PC-3 (cell line): ENCODE measurements around the gene C17orf100.

Experiments used
- EZH2 ChIP-seq: fragments of 300-600 bp; sonication (generic); IDR thresholded peaks from one replicate; pipeline ENCODE4 v1.6.1; 2017; ENCODE audit warnings: antibody characterized with exemption, mild to moderate bottlenecking, low read length; ENCODE audit not compliant: unreplicated experiment
- EZH2phosphoT487 ChIP-seq: fragments of 300-600 bp; sonication (generic); IDR thresholded peaks from 2 replicates; pipeline ENCODE4 v1.6.1; 2018; ENCODE audit warnings: mild to moderate bottlenecking, antibody characterized with exemption, low read length, borderline replicate concordance
- TF ChIP-seq, protein P1 (sequence below): fragments of 300-600 bp; sonication (generic); conservative IDR thresholded peaks from 2 replicates; pipeline ENCODE4 v1.5.1; 2017; ENCODE audit warnings: antibody characterized with exemption, low read depth, mild to moderate bottlenecking, low read length

DNA sequence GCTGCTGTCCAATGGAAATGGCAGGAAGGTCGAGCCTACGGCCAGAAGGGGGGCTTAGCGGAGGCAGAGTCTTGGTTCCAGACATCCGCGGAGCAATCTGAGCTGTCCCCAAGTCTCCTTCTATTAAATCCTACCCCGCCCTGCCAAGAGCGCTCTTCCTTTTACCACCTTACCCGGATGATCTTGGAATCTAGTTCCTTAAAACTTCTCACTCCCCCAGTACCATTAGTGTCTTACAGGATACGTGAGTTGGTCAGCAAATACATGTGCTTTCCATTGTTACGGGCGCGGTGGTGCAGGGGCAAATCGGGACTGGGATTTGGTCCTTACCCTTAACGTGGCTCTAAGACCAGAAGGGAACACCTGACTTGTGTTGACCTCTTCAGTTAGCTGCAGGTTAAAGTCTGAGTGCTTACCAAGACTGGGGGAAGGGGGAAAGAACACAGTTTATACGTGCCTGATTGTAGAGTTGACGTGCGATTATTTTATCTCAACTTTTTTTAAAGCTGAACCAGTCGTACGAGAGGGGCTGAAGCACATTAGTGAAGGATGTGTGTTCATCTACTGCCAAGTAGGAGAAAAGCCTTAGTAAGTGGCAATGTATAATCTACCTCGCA is 10.2 kb upstream of the C17orf100 start:
- TF ChIP-seq, protein P1, sequence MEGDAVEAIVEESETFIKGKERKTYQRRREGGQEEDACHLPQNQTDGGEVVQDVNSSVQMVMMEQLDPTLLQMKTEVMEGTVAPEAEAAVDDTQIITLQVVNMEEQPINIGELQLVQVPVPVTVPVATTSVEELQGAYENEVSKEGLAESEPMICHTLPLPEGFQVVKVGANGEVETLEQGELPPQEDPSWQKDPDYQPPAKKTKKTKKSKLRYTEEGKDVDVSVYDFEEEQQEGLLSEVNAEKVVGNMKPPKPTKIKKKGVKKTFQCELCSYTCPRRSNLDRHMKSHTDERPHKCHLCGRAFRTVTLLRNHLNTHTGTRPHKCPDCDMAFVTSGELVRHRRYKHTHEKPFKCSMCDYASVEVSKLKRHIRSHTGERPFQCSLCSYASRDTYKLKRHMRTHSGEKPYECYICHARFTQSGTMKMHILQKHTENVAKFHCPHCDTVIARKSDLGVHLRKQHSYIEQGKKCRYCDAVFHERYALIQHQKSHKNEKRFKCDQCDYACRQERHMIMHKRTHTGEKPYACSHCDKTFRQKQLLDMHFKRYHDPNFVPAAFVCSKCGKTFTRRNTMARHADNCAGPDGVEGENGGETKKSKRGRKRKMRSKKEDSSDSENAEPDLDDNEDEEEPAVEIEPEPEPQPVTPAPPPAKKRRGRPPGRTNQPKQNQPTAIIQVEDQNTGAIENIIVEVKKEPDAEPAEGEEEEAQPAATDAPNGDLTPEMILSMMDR = no peak
- TF ChIP-seq EZH2 (no peak), EZH2phosphoT487 (no peak)
